K562 (cell line): Measurements from ENCODE around the gene IL13. TPM values are rescaled to one million over a fixed set of nuclear protein-coding genes. Genes with fewer than 3 reads are reported as not detected.

Source experiments
- ATAC-seq: fragments of 200-7000 bp; cut with Tn5 transposase; 3 replicates; pipeline ENCODE4 v1.9.1; 2020; ENCODE audit warnings: moderate library complexity
- BruUV-seq: library from RNA; stranded (reverse); fragments of 400-500 nt; replicated peaks from 2 replicates; lab custom pipeline; 2021; lab: Mats Ljungman, UMichigan
- CTCF ChIA-PET: fragments of 300-600 bp; formaldehyde crosslinking; extraction: SDS; loops from one replicate; lab custom pipeline; 2021; ENCODE audit warnings: low intra/inter-chr PET ratio; lab: Yijun Ruan, JAX
- POLR2A ChIA-PET: fragments of 300-600, 350-650 bp; sonication (Branson Sonifier 250); formaldehyde crosslinking; extraction: SDS; loops from one replicate; lab custom pipeline; 2021; ENCODE audit warnings: antibody characterized with exemption, inconsistent platforms; lab: Yijun Ruan, JAX
- DNase-seq, 4 experiments: peaks; one replicate each; pipeline versions ENCODE4 v3.0.0 to v3.0.0-alpha.2; 2011 to 2018; ENCODE audit warnings: low spot score in 3 of 4, mixed read lengths in 3 of 4; ENCODE audit errors: extremely low read depth in 1 of 4
- FAIRE-seq: peaks from 2 replicates; lab custom pipeline; 2011; peaks lifted over from hg19 to GRCh38; lab: Jason Lieb, UNC
- H2AFZ ChIP-seq: 2 replicates; pipeline ENCODE4 v1.6.0; 2011; ENCODE audit warnings: low read depth, low read length, control low read depth, inconsistent platforms
- H3K27ac ChIP-seq: fragments of 200-600 bp; 3 replicates; pipeline ENCODE4 v1.8.0; 2011; ENCODE audit warnings: low read depth, mild to moderate bottlenecking, control low read depth, inconsistent platforms, low read length, moderate library complexity, mixed read lengths; ENCODE audit errors: extremely low read depth
- H3K27me3 ChIP-seq, 2 experiments: fragments of 300-600 bp in 1 of 2; 2 replicates in 1 of 2; 3 replicates in 1 of 2; pipeline versions ENCODE4 v1.6.0 to v1.8.0; 2011; ENCODE audit warnings: inconsistent platforms in 2 of 2, low read length in 2 of 2, mild to moderate bottlenecking in 1 of 2, mixed read lengths in 1 of 2, moderate library complexity in 1 of 2; ENCODE audit not compliant: control insufficient read depth in 2 of 2, insufficient read depth in 2 of 2
- H3K36me3 ChIP-seq: fragments of 300-600 bp; 3 replicates; pipeline ENCODE4 v1.8.0; 2011; ENCODE audit warnings: mild to moderate bottlenecking, low read length, inconsistent platforms; ENCODE audit not compliant: control insufficient read depth, insufficient read depth
- H3K4me1 ChIP-seq, 2 experiments: fragments of 200-600 bp in 1 of 2; replicated peaks in 1 of 2; 2 replicates in 1 of 2; 3 replicates in 1 of 2; pipeline versions ENCODE4 v1.5.1 to v1.8.0; 2011; ENCODE audit warnings: inconsistent platforms in 2 of 2, low read length in 2 of 2, mild to moderate bottlenecking in 1 of 2, mixed read lengths in 1 of 2, moderate library complexity in 1 of 2; ENCODE audit not compliant: control insufficient read depth in 2 of 2, insufficient read depth in 2 of 2
- H3K4me2 ChIP-seq: 2 replicates; pipeline ENCODE4 v1.6.1; 2011; ENCODE audit warnings: low read length, control low read depth, inconsistent platforms, mixed read lengths; ENCODE audit not compliant: insufficient read depth
- H3K4me3 ChIP-seq: fragments of 200-600 bp; sonication (generic), shearing (Covaris generic); 2 replicates; pipeline ENCODE4 v1.5.1; 2016; ENCODE audit warnings: control low read depth, inconsistent platforms
- H3K79me2 ChIP-seq: fragments of 200-600 bp; 3 replicates; pipeline ENCODE4 v1.8.0; 2011; ENCODE audit warnings: low read length, inconsistent platforms; ENCODE audit not compliant: control insufficient read depth, insufficient read depth
- H3K9ac ChIP-seq, 2 experiments: 2 replicates each; pipeline versions ENCODE4 v1.6.0 to v1.6.1; 2011; ENCODE audit warnings: low read depth in 2 of 2, low read length in 2 of 2, control low read depth in 1 of 2, inconsistent platforms in 1 of 2, mild to moderate bottlenecking in 1 of 2, mixed read lengths in 1 of 2; ENCODE audit not compliant: insufficient read depth in 1 of 2
- H3K9me1 ChIP-seq: one replicate; pipeline ENCODE4 v1.6.0; 2011; ENCODE audit warnings: inconsistent platforms, mild to moderate bottlenecking, low read length, moderate library complexity; ENCODE audit not compliant: control insufficient read depth, insufficient read depth
- H3K9me3 ChIP-seq: replicated peaks from 2 replicates; pipeline ENCODE4 v1.5.1; 2011; ENCODE audit warnings: low read depth, low read length, inconsistent platforms; ENCODE audit not compliant: control insufficient read depth, insufficient read depth
- H4K20me1 ChIP-seq: replicated peaks from 2 replicates; pipeline ENCODE4 v1.6.1; 2011; ENCODE audit warnings: low read length, inconsistent platforms, mixed read lengths; ENCODE audit not compliant: control insufficient read depth, insufficient read depth
- ASH1L ChIP-seq: fragments of 450-650 bp; IDR thresholded peaks from 2 replicates; pipeline ENCODE4 v1.6.1; 2018; ENCODE audit warnings: borderline replicate concordance, mild to moderate bottlenecking, low read depth; ENCODE audit not compliant: partially characterized antibody
- CCNT2 ChIP-seq: IDR thresholded peaks from 2 replicates; pipeline ENCODE4 v1.6.1; 2011; ENCODE audit warnings: borderline replicate concordance, low read depth, mild to moderate bottlenecking, moderate library complexity, mixed read lengths, low read length; ENCODE audit not compliant: insufficient read length; ENCODE audit errors: extremely low read depth
- CHD1 ChIP-seq: fragments of 200-600 bp; sonication (generic); IDR thresholded peaks from one replicate; pipeline ENCODE4 v1.6.1; 2012; ENCODE audit warnings: mild to moderate bottlenecking, moderate library complexity, low read length, inconsistent platforms
- CREM ChIP-seq: IDR thresholded peaks from 2 replicates; pipeline ENCODE4 v1.6.1; 2014; ENCODE audit warnings: antibody characterized with exemption, low read depth
- HMG20B ChIP-seq: fragments of 250-450 bp; sonication (Bioruptor Pico); IDR thresholded peaks from 2 replicates; pipeline ENCODE4 v1.5.0; 2021; ENCODE audit warnings: mild to moderate bottlenecking
- PHB ChIP-seq: fragments of 250-450 bp; sonication (Bioruptor Pico); IDR thresholded peaks from 2 replicates; pipeline ENCODE4 v1.5.0; 2021
- TAF15 ChIP-seq: fragments of 200-400 bp; formaldehyde crosslinking; IDR thresholded peaks from 2 replicates; pipeline ENCODE4 v1.6.1; 2017; ENCODE audit warnings: mild to moderate bottlenecking, low read depth, low read length, moderate library complexity
- TSC22D4 ChIP-seq: fragments of 450-650 bp; IDR thresholded peaks from 2 replicates; pipeline ENCODE4 v1.6.1; 2016; ENCODE audit warnings: missing genetic modification characterization, missing biosample characterization, control low read depth
- UBTF ChIP-seq, 2 experiments: IDR thresholded peaks; 2 replicates each; pipeline ENCODE4 v1.6.1; 2012; ENCODE audit warnings: improper control_type of control experiment in 2 of 2, low read depth in 2 of 2, low read length in 2 of 2, borderline replicate concordance in 1 of 2
- XRCC5 ChIP-seq: fragments of 200-400 bp; formaldehyde crosslinking; IDR thresholded peaks from 2 replicates; pipeline ENCODE4 v1.6.1; 2017; ENCODE audit warnings: low read depth, mild to moderate bottlenecking, low read length
- ZNF124 ChIP-seq: sonication (generic); formaldehyde crosslinking; IDR thresholded peaks from 2 replicates; pipeline ENCODE4 v1.8.1; 2022; ENCODE audit warnings: missing genetic modification reagents
- ZNF445 ChIP-seq: fragments of 250-450 bp; sonication (Bioruptor Pico); IDR thresholded peaks from 2 replicates; pipeline ENCODE4 v1.4.0; 2020; ENCODE audit warnings: low read depth, mild to moderate bottlenecking, moderate library complexity
- ZZZ3 ChIP-seq: fragments of 450-650 bp; IDR thresholded peaks from 2 replicates; pipeline ENCODE4 v1.6.1; 2016; ENCODE audit warnings: antibody characterized with exemption, mild to moderate bottlenecking, moderate library complexity
- in situ Hi-C: fragments of 300-500 bp; cut with MboI; formaldehyde crosslinking; loops from 4 replicates; pipeline ENCODE4 v1.15.0; 2018; ENCODE audit warnings: inconsistent platforms, mixed read lengths
- intact Hi-C: fragments of 100-400 bp; cut with micrococcal nuclease; formaldehyde crosslinking; loops from 2 replicates; pipeline ENCODE4 v1.14.2; 2022
- polyA plus RNA-seq, 8 experiments: library from polyadenylated mRNA; depleted of rRNA in 4 of 8; stranded (reverse) in 5 of 8; unstranded in 3 of 8; fragments of >200 nt; fragmentation: Nextera tagmentation in 2 of 8; fragmentation: Illumina TruSeq in 1 of 8; extraction: Ambion mirVana in 2 of 8; extraction: Trizol in 1 of 8; gene quantifications; 2 replicates each; pipeline versions ENCODE4 v1.2.1 to v1.2.3, GENCODE V29; 2011 to 2014; ENCODE audit warnings: inconsistent platforms in 1 of 8, missing spikeins in 1 of 8
- total RNA-seq, 7 experiments: library from RNA; depleted of rRNA in 6 of 7; stranded (reverse); fragments of >200 nt in 6 of 7; fragmentation: Illumina TruSeq in 2 of 7; extraction: Trizol in 2 of 7; gene quantifications; 2 replicates each; pipeline versions ENCODE4 v1.2.1 to v1.2.3, GENCODE V29; 2011 to 2021; ENCODE audit warnings: low replicate concordance in 1 of 7
- TF ChIP-seq, protein P1 (sequence below), 2 experiments: fragments of 200-800 bp in 1 of 2; sonication (Bioruptor generic) in 1 of 2; sonication (generic) in 1 of 2; formaldehyde crosslinking in 1 of 2; IDR thresholded peaks in 1 of 2; conservative IDR thresholded peaks in 1 of 2; 2 replicates each; pipeline versions ENCODE4 v1.5.0 to v1.6.1; 2016 to 2020; ENCODE audit warnings: missing compliant biosample characterization in 1 of 2, missing genetic modification characterization in 1 of 2, missing genetic modification reagents in 1 of 2
- TF ChIP-seq, protein P2 (sequence below): IDR thresholded peaks from 2 replicates; pipeline ENCODE4 v1.6.1; 2012; ENCODE audit warnings: low read depth, low read length, improper control_type of control experiment, borderline replicate concordance

IL13 gene
- total and polyA plus RNA-seq, 9 of the 15 experiments (the other 6 are each of a cell fraction or from before 2014, with no cell fraction given), result not detected

DNA sequence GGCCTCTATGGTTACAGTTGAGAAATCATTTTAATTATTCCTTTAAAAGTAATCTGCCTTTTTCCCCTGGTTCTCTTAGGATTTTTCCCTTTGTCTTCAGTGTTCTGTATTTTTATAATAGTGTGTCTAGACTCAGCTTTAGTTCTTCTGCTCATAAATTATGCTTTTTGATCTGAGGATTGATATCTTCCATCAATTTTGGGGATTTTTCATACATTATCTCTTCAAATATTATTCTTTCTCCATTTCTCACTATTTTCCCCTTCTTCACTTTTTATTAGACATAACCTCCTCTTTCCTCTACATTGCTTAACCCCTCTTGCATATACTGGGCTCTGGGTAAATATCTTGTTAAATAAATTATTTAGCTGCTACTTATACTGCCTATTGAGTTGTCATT is 36.3 kb upstream of the IL13 start (continued):
- TF ChIP-seq CREM (no peak), ZZZ3 (no peak), CCNT2 (no peak)

DNA sequence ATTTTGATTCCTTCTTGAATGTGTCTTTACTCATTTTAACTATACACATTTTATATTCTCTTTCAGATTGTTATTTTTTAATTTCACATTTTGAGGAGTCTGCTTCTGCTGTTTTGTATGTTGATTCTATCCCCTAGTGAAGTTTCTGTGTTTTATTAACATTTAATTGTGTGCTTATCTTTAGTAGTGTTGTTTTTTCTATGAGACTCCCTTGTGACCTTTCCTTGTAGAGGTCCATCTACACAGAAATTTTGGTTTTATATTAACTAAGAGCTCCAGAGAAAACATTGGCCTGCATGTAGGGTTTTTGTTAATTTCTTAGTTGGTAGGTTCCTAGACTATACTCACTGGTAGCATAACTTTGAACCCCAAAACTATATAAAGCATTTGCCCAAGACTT is 35.4 kb upstream of the IL13 start:
- intact Hi-C loops (no loop called here), in situ Hi-C loops (no loop called here)
- no peaks in the 10 kb centered on the region for H3K9me1 ChIP-seq
- ChIA-PET POLR2A (interaction anchor here (1.4 kb wide), 1 partner anchor 11 kb away, joined by 3 read pairs; no protein-coding TSS in a partner anchor), CTCF (no interaction called here)
- H3K79me2 ChIP-seq, result no peaks in the 10 kb centered on the region
- no TSS peak for BruUV-seq
- H3K9me3 ChIP-seq, result no peaks in the 10 kb centered on the region
- FAIRE-seq, result no peak
- no peak overlapping the region for H3K27ac ChIP-seq
- peaks cover 67% of the 10 kb centered on the region for H3K36me3 ChIP-seq
- no peaks in the 10 kb centered on the region for H4K20me1 ChIP-seq
- no peak for ATAC-seq
- no peak for DNase-seq
- H3K4me2 ChIP-seq, result no peak overlapping the region
- no peak overlapping the region for H3K4me3 ChIP-seq
- no peak overlapping the region for H2AFZ ChIP-seq
- H3K9ac ChIP-seq, result no peak overlapping the region
- H3K27me3 ChIP-seq, result no peaks in the 10 kb centered on the region
- H3K4me1 ChIP-seq, result no peaks in the 10 kb centered on the region
- TF ChIP-seq ZNF445 (CRISPR knock-in tag) (no peak), HMG20B (CRISPR knock-in tag) (no peak), UBTF (IDR thresholded peaks at IDR 0.05; ENCODE audit: borderline replicate concordance in 1 of 2, low read depth in 2 of 2, low read length in 2 of 2) (no peak), TSC22D4 (no peak), CHD1 (no peak), ASH1L (no peak), XRCC5 (no peak), PHB (CRISPR knock-in tag) (no peak), ZNF124 (CRISPR knock-in tag) (no peak), TAF15 (no peak)
- TF ChIP-seq, protein P1, sequence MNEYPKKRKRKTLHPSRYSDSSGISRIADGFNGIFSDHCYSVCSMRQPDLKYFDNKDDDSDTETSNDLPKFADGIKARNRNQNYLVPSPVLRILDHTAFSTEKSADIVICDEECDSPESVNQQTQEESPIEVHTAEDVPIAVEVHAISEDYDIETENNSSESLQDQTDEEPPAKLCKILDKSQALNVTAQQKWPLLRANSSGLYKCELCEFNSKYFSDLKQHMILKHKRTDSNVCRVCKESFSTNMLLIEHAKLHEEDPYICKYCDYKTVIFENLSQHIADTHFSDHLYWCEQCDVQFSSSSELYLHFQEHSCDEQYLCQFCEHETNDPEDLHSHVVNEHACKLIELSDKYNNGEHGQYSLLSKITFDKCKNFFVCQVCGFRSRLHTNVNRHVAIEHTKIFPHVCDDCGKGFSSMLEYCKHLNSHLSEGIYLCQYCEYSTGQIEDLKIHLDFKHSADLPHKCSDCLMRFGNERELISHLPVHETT (CRISPR knock-in tag; conservative IDR thresholded peaks at IDR 0.05 in 1 of 2, IDR thresholded peaks at IDR 0.05 in 1 of 2), result no peak
- TF ChIP-seq, protein P2, sequence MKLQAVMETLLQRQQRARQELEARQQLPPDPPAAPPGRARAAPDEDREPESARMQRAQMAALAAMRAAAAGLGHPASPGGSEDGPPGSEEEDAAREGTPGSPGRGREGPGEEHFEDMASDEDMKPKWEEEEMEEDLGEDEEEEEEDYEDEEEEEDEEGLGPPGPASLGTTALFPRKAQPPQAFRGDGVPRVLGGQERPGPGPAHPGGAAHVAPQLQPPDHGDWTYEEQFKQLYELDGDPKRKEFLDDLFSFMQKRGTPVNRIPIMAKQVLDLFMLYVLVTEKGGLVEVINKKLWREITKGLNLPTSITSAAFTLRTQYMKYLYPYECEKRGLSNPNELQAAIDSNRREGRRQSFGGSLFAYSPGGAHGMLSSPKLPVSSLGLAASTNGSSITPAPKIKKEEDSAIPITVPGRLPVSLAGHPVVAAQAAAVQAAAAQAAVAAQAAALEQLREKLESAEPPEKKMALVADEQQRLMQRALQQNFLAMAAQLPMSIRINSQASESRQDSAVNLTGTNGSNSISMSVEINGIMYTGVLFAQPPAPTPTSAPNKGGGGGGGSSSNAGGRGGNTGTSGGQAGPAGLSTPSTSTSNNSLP, result no peak
